Uterus (tissue), 4 donors: ENCODE measurements around the gene ZBTB46. TPM values are rescaled to one million over a fixed set of nuclear protein-coding genes. Genes with fewer than 3 reads are reported as not detected.
A peak's percentile ranks its signal among the peaks of the same experiment; 100 is the strongest.

Experiments used
- DNase-seq, 2 donors: peaks; one replicate each; pipeline ENCODE4 v3.0.0-alpha.2; 2019 to 2020
- H3K27ac ChIP-seq, 2 donors: fragments of 200-600 bp; sonication (generic); 1 replicate in 1 of 2; 2 replicates in 1 of 2; pipeline ENCODE4 v1.5.1; 2016 to 2018
- H3K27me3 ChIP-seq, 2 donors: fragments of 200-600 bp; sonication (generic); one replicate each; pipeline ENCODE4 v1.5.1; 2018 to 2019; ENCODE audit warnings: control low read depth in 1 of 2
- H3K36me3 ChIP-seq, 2 donors: fragments of 200-600 bp; sonication (generic); one replicate each; pipeline ENCODE4 v1.5.1; 2019; ENCODE audit warnings: control low read depth in 1 of 2
- H3K4me1 ChIP-seq, 2 donors: fragments of 200-600 bp; sonication (generic); one replicate each; pipeline ENCODE4 v1.5.1; 2018 to 2019; ENCODE audit warnings: control low read depth in 1 of 2
- H3K4me3 ChIP-seq, 2 donors: fragments of 200-600 bp; sonication (generic); 1 replicate in 1 of 2; 2 replicates in 1 of 2; pipeline ENCODE4 v1.5.1; 2018 to 2019; ENCODE audit warnings: mild to moderate bottlenecking in 1 of 2
- H3K9me3 ChIP-seq, 2 donors: fragments of 200-600 bp; sonication (generic); one replicate each; pipeline ENCODE4 v1.5.1; 2019; ENCODE audit warnings: control low read depth in 1 of 2
- CTCF ChIP-seq, 4 experiments: fragments of 200-600 bp in 2 of 4; fragments of 450-650 bp in 2 of 4; sonication (generic) in 2 of 4; IDR thresholded peaks; one replicate each; pipeline ENCODE4 v1.5.1; 2016 to 2019; ENCODE audit warnings: antibody characterized with exemption in 4 of 4, mild to moderate bottlenecking in 2 of 4, moderate library complexity in 1 of 4
- POLR2A ChIP-seq, 2 donors: fragments of 450-650 bp; IDR thresholded peaks; one replicate each; pipeline ENCODE4 v1.6.1; 2016; ENCODE audit warnings: antibody characterized with exemption in 2 of 2, mild to moderate bottlenecking in 1 of 2, moderate library complexity in 1 of 2
- intact Hi-C: fragments of 100-400 bp; cut with DNase I; formaldehyde crosslinking; loops from one replicate; pipeline ENCODE4 v1.15.1; 2023; ENCODE audit warnings: low total_unique reads
- total RNA-seq, 4 donors: library from RNA; depleted of rRNA in 3 of 4; stranded (reverse); fragments of >200 nt in 3 of 4; gene quantifications; one replicate each; pipeline versions ENCODE4 v1.1.0 to v1.2.4, GENCODE V29; 2014 to 2023
- donor health status: DM: yes; HTN: yes; CAD: no.

The ZBTB46 gene
- total RNA-seq, 4 donors from 2014 or later: 5.0 to 62.8 (median 38.8) TPM

GRCh38 chr20:63835021-63835858, 4.2 kb upstream of the ZBTB46 start:
- no peak overlapping the region for H3K4me3 ChIP-seq
- peak in 1 of 2 donors; percentile 23 for TF ChIP-seq POLR2A (IDR thresholded peaks at IDR 0.05)
- peak in 1 of 4 experiments; percentile 18 for TF ChIP-seq CTCF (IDR thresholded peaks at IDR 0.05)
- H3K27me3 ChIP-seq: no peaks in the 10 kb centered on the region
- peaks cover 0 to 24% of the 10 kb centered on the region in 2 donors for H3K4me1 ChIP-seq
- peak; percentile 92 to 93 for DNase-seq
- no peaks in the 10 kb centered on the region for H3K9me3 ChIP-seq
- H3K27ac ChIP-seq: peak overlapping the region; percentile 74 to 91
- intact Hi-C loops: no loop called here
- no peaks in the 10 kb centered on the region for H3K36me3 ChIP-seq

- H3K4me1 ChIP-seq: peaks cover 0 to 24% of the 10 kb centered on the region in 2 donors
- H3K27me3 ChIP-seq: no peaks in the 10 kb centered on the region
- TF ChIP-seq CTCF (IDR thresholded peaks at IDR 0.05): no peak
- no peak for TF ChIP-seq POLR2A (IDR thresholded peaks at IDR 0.05)
- no peaks in the 10 kb centered on the region for H3K36me3 ChIP-seq
- intact Hi-C loops: no loop called here
- no peak for DNase-seq
- H3K27ac ChIP-seq: peak overlapping the region; percentile 74 to 91
- no peak overlapping the region for H3K4me3 ChIP-seq
- no peaks in the 10 kb centered on the region for H3K9me3 ChIP-seq
These were observed 3.4 kb upstream of the ZBTB46 start for GRCh38 chr20:63834491-63834880.

GRCh38 chr20:63833776-63834490, 2.9 kb upstream of the ZBTB46 start:
- H3K27me3 ChIP-seq: no peaks in the 10 kb centered on the region
- H3K4me1 ChIP-seq: peaks cover 0 to 24% of the 10 kb centered on the region in 2 donors
- TF ChIP-seq POLR2A (IDR thresholded peaks at IDR 0.05) (no peak), CTCF (IDR thresholded peaks at IDR 0.05) (no peak)
- H3K9me3 ChIP-seq: no peaks in the 10 kb centered on the region
- no peaks in the 10 kb centered on the region for H3K36me3 ChIP-seq
- peak overlapping the region; percentile 74 to 91 for H3K27ac ChIP-seq
- DNase-seq: no peak
- no peak overlapping the region for H3K4me3 ChIP-seq
- intact Hi-C loops: no loop called here

- Histone ChIP-seq H3K27ac (peak overlapping the region; percentile 63 to 72), H3K27me3 (no peaks in the 10 kb centered on the region), H3K4me3 (peak overlapping the region; percentile 35 to 60), H3K4me1 (peaks cover 0 to 24% of the 10 kb centered on the region in 2 donors), H3K9me3 (no peaks in the 10 kb centered on the region), H3K36me3 (no peaks in the 10 kb centered on the region)
- TF ChIP-seq CTCF (IDR thresholded peaks at IDR 0.05) (no peak), POLR2A (IDR thresholded peaks at IDR 0.05) (no peak)
- intact Hi-C loops: no loop called here
- DNase-seq: peak; percentile 58 to 68
These were observed 1.1 kb upstream of the ZBTB46 start for GRCh38 chr20:63831993-63832686.
